Transverse colon (tissue), 4 donors: ENCODE results near the gene EGFR.

ENCODE experiments used
- CTCF ChIP-seq, 5 experiments: fragments of 200-600 bp in 3 of 5; fragments of 450-650 bp in 2 of 5; sonication (generic) in 3 of 5; IDR thresholded peaks; 1 replicate in 2 of 5; 2 replicates in 3 of 5; pipeline ENCODE4 v1.5.1; 2016 to 2017; ENCODE audit warnings: antibody characterized with exemption in 5 of 5, inconsistent platforms in 3 of 5, mild to moderate bottlenecking in 2 of 5, moderate library complexity in 1 of 5
- POLR2A ChIP-seq: fragments of 450-650 bp; IDR thresholded peaks from one replicate; pipeline ENCODE4 v1.6.1; 2016; ENCODE audit warnings: antibody characterized with exemption, mild to moderate bottlenecking, moderate library complexity
- POLR2AphosphoS5 ChIP-seq, 3 donors: sonication (generic); formaldehyde crosslinking; IDR thresholded peaks; one replicate each; pipeline ENCODE4 v1.6.1; 2016; ENCODE audit warnings: antibody characterized with exemption in 3 of 3

GRCh38 chr7:55148571-55148970, 129.8 kb downstream of the EGFR start:
- TF ChIP-seq CTCF (IDR thresholded peaks at IDR 0.05) (no peak), POLR2A (no peak), POLR2AphosphoS5 (IDR thresholded peaks at IDR 0.05) (no peak)
